ENCODE results near the gene TMEM167B. TPM values are rescaled to one million over a fixed set of nuclear protein-coding genes. Genes with fewer than 3 reads are reported as not detected.
A peak's percentile ranks its signal among the peaks of the same experiment; 100 is the strongest.

The TMEM167B gene
- total and polyA plus RNA-seq, 2 donors from 2014 or later, result 24.7 to 39.4 TPM

- Histone ChIP-seq H3K9me3 (ENCODE audit: control insufficient read depth in 2 of 3, insufficient read depth in 1 of 3, low read length in 3 of 3) (no peaks in the 10 kb centered on the region), H3K4me1 (ENCODE audit: control insufficient read depth in 2 of 3, insufficient read depth in 2 of 3, low read depth in 1 of 3, low read length in 3 of 3) (peaks cover 3 to 16% (median 10%) of the 10 kb centered on the region in 3 donors), H3K9ac (ENCODE audit: low read length in 3 of 3) (peak overlapping the region in 1 of 3 donors; percentile 46), H3K27ac (ENCODE audit: low read depth in 2 of 2, low read length in 2 of 2) (peak overlapping the region in 1 of 2 donors; percentile 3), H3K4me3 (ENCODE audit: low read length in 3 of 3) (no peak overlapping the region), H3K36me3 (ENCODE audit: control insufficient read depth in 2 of 3, insufficient read depth in 3 of 3, low read length in 3 of 3) (peaks cover 0 to 9% (median 2%) of the 10 kb centered on the region in 3 donors), H3K27me3 (ENCODE audit: control insufficient read depth, insufficient read depth, low read length) (no peaks in the 10 kb centered on the region)
- no peak for DNase-seq
- intact Hi-C loops (cut with DNase I), result no loop called here
- no peak for FAIRE-seq
- no peak for TF ChIP-seq CTCF (IDR thresholded peaks at IDR 0.05; ENCODE audit: borderline replicate concordance, extremely low read depth, insufficient read depth)
Measured at GRCh38 chr1:109096120-109096519, 5.6 kb downstream of the TMEM167B start.

DNA sequence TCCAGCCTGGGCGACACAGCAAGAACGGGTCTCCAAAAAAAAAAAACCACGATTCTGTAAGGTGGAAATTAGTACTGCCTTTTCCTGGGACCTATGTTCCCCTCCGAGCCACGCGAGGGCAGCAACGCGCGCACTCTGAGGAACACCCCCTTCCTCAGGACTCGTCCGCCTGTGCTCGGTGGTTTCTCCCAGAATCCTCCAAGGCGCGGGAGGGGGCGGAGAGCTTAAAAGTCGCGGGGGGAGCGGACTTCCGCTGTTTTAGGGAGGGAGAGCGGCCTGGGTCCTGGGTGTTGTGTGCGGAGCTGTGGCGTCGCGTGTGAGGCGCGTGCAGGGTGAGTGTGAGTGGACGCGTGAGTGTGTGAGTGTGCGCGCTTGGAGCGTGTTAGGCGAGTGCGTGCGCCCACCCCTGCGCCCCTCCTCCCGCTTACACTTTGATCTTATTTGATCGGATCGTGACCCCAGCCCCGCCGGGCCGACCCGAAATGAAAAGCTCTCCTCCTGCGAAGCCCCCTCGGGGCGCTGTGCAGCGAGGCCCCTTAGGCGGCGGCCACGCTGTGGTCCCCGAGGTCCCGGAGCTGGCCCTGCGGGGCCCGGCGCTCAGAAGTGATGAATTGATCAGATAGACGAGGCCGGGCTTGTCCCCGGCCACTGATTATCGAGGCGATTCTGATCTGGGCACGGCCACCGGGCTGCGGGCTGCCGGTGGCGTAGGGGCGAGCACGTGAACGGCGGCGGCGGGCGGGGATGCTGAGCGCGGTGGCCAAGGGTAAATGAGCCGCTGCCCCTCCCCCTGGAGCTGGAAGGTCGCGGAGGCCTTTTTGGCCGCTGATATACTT is 9.6 kb downstream of the TMEM167B start:
- Histone ChIP-seq H3K4me3 (ENCODE audit: low read length in 3 of 3) (peak overlapping the region; percentile 81 to 93 (median 91)), H3K4me1 (ENCODE audit: control insufficient read depth in 2 of 3, insufficient read depth in 2 of 3, low read depth in 1 of 3, low read length in 3 of 3) (peaks cover 0 to 5% (median 0%) of the 10 kb centered on the region in 3 donors), H3K36me3 (ENCODE audit: control insufficient read depth in 2 of 3, insufficient read depth in 3 of 3, low read length in 3 of 3) (peaks cover 0 to 2% (median 2%) of the 10 kb centered on the region in 3 donors), H3K9ac (ENCODE audit: low read length in 3 of 3) (peak overlapping the region; percentile 79 to 90 (median 89)), H3K27me3 (ENCODE audit: control insufficient read depth, insufficient read depth, low read length) (no peaks in the 10 kb centered on the region), H3K27ac (ENCODE audit: low read depth in 2 of 2, low read length in 2 of 2) (peak overlapping the region; percentile 92 to 96), H3K9me3 (ENCODE audit: control insufficient read depth in 2 of 3, insufficient read depth in 1 of 3, low read length in 3 of 3) (no peaks in the 10 kb centered on the region)
- FAIRE-seq, result no peak
- peak; percentile 86 for TF ChIP-seq CTCF (IDR thresholded peaks at IDR 0.05; ENCODE audit: borderline replicate concordance, extremely low read depth, insufficient read depth)
- DNase-seq, result peak; percentile 98 to 99 (median 99)
- intact Hi-C loops (cut with DNase I), result no loop called here

DNA sequence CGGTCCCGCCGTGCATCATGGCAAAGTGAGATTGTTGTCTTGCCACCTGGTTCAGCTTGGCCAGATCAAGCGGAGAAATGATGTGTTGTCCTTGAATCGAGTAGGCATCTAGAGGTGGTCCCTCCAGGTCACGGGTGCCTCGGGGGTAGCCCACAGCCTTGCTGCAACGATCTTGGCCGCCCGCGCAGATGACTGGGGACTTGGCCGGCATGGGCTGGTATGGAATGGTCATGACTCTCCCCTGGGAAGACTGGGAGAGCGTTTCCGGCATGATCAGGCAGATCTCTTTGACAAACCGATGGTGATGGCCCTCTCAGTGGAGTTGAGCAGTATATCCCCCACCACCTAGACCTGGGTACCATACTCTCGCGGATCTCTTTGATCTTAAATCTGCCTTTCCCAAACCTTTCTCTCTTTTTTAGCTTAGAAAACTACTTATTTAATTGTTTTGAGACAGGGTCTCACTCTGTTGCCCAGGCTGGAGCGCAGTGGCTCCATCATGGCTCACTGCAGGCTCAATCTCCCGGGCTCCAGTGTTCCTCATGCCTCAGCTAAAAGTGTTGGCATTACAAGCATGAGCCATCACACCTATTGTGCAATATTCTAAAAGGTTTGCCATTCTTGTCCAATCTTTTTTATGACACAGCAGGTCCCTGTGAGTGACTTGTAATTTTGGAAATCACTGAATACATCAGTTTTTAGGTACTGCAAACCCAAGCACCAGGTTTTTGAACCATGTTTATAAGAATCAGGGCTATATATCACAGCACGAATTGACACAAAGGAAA is 14.0 kb downstream of the TMEM167B start:
- FAIRE-seq (no peak), DNase-seq (no peak)
- intact Hi-C loops (cut with DNase I), result no loop called here

More for the DNA sequence above, 14.0 kb downstream of the TMEM167B start:
- H3K4me3 ChIP-seq (ENCODE audit: low read length in 3 of 3), result no peak overlapping the region
- no peak overlapping the region for H3K27ac ChIP-seq (ENCODE audit: low read depth in 2 of 2, low read length in 2 of 2)
- TF ChIP-seq CTCF (IDR thresholded peaks at IDR 0.05; ENCODE audit: borderline replicate concordance, extremely low read depth, insufficient read depth), result no peak
- no peaks in the 10 kb centered on the region for H3K9me3 ChIP-seq (ENCODE audit: control insufficient read depth in 2 of 3, insufficient read depth in 1 of 3, low read length in 3 of 3)
- no peak overlapping the region for H3K9ac ChIP-seq (ENCODE audit: low read length in 3 of 3)
- H3K27me3 ChIP-seq (ENCODE audit: control insufficient read depth, insufficient read depth, low read length), result no peaks in the 10 kb centered on the region
- no peaks in the 10 kb centered on the region for H3K36me3 ChIP-seq (ENCODE audit: control insufficient read depth in 2 of 3, insufficient read depth in 3 of 3, low read length in 3 of 3)
- peaks cover 0 to 2% (median 0%) of the 10 kb centered on the region in 3 donors for H3K4me1 ChIP-seq (ENCODE audit: control insufficient read depth in 2 of 3, insufficient read depth in 2 of 3, low read depth in 1 of 3, low read length in 3 of 3)

All from kidney (tissue), 14 donors.